Stimulated activated CD8-positive, alpha-beta memory T cell treated with anti-CD3 and anti-CD28 coated beads, Interleukin-7, amount 100 ng/mL, for 24 hours (primary cell): ENCODE measurements around the gene GLCCI1.

Experiments used
- DNase-seq: peaks from one replicate; pipeline ENCODE4 v3.0.0-alpha.2; 2020; ENCODE audit warnings: low read depth

The GLCCI1 gene

DNA sequence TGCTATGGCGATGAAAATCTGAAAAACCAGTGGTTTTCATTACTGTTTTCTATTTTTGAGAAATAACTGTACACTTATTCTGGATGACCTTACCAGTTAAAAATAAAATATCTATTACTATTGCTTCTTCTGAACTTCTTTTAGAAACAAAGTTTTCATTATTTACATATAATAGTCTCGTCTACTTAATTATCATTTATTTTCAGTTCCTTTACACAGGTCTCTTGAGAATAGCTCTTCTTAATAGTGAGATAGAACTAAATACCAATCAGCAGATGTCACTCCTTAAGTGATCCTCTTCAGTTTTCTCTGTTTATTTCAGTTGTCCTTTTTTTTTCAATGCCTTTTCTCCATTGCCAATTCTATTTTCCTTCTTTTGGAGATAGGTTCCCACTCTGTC lies 4.3 kb upstream of the GLCCI1 start:
- no peak for DNase-seq

DNA sequence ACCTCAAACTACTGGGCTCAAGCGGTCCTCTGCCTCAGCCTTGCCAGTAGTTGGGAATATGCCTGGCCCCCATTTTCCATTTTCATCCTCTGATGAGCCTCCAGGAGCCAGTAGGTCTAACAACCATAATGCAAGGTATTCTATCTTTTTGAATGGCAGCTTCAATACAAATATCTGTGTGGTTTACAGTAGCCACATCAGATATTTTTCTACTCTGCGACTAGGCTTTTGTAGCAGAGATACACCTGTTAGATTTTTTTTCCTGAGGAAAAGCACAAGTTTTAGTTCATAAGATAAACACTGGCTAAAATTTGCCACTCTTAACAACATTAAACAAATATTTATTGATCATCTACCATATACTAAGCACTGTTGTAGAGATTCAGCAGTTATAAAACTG lies 3.9 kb upstream of the GLCCI1 start:
- no peak for DNase-seq

DNA sequence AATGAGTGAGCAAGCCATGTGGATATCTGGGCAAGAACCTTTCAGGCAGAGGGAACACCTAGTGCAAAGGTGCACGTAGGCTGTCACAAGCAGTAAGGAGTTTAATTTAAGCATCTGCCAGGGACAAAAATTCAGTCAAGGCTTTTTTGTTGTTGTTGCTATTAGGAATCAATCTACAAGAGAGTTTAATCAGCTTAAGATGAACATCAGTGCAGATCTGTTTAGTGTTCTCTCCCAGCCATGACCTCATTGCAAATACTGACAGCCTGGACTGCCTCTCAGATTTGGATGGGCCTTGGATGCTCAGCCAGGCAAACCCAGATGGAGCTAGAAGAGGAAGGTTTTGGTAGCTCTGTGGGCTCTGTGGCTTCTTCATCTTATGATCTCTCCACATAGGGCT lies 3.3 kb upstream of the GLCCI1 start:
- no peak for DNase-seq

- DNase-seq, result no peak
Measured at GRCh38 chr7:7966141-7966734, 2.4 kb upstream of the GLCCI1 start.

- DNase-seq, result no peak
Measured at GRCh38 chr7:7967886-7968543, 581 bp upstream of the GLCCI1 start.

GRCh38 chr7:7969306-7970236 lies 975 bp downstream of the GLCCI1 start:
- peak; percentile 13 for DNase-seq

DNA sequence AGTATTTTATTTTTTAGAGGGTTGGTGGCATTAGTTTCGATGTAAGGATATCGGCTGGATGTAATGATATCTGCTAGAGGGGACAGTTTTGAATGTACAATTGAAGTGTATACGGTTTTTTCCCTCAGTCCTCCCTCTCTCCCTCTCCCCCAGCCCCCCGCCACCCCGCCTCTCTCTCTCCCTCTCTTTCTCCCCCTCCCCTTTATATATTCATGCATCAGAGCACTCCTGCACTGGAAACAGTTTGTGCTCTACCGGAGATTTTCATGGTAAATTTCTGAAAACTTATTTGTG lies 1.6 kb downstream of the GLCCI1 start:
- no peak for DNase-seq

DNA sequence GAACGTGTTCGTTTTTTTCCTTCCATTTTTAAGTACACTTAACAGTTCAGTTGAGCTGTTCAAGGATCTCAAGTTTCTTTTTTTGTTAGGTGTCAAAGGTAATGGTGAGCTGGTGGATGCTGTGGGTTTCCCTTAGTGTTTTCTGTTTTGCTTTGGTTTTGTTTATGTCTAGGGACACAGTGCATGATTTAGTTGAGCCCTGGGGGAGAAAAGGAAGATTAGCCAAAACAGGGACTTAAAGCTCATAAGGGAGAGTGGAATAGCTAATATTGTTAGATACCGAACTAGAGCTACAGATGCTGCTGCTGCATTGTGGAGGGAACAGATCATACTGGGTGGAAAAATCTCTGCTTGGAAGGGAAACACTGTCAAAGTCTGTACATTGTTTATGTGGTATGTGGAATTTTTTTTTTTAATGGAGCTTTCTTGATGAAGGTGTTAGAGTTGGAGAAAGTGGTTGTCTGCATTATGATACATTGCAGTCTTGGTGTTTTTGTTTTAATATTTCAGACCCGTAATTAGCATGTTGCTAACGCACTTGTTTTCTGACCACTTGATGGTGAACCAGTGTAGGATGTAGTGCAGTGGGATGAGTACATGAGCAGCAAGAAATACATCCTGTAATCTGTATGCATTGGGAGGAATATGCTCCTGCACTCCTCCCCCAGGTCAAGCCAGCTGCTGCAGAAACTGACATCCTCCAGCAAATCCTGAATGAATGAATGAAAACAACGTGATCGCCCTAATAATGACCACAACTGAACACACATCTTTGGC lies 2.1 kb downstream of the GLCCI1 start:
- no peak for DNase-seq

DNA sequence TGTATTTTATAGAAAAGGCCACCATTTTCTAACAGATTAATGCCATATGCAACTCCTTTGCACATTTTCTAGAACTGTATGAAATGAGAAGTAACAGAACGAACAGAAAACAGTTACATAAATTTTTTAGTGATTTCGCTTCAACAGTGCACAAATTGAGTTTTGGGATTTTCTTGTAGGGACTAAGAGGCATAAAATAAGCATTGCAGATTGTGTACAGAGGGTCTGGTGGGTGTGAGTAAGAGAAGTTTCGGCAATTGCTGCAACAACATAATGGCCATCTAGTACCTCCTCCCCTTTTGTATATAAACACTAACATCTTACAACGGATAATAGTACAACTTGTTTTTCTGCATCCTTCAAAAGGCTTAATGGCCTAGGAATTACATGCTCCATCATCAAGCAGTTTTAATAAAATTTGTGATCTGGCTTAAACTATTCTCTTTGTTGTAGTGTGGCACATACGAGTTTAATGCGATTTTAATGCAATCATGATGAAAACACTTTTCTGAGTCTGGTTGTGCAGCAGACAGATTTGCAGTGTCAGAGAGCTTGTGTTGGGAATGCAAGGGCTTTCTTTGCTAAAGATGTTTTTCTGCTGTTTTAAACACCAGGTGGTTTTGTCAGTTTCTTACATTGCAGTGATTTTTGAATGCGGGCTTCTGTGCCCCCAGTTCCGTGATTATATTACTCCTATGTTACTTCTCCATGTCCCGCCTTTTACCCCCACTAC lies 2.9 kb downstream of the GLCCI1 start:
- DNase-seq, result no peak

DNA sequence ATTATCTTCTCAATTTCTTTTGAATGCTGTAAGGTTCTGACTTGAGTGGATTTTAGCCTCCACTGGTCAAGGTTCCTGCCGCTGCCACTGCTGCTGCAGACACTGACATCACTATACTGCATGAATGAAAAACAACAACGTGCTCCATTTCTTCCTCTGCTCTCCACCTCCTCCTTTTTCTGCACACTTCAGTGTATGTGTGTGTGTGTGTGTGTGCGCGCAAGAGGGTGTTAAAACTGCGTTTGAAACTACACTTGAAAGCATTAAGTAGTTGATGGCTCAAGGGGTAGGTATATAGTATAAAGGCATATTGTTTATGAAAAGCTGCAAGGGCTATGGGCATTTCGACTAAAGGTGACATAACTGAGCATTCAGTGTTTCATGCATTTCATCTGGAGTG lies 3.5 kb downstream of the GLCCI1 start:
- no peak for DNase-seq

GRCh38 chr7:7972922-7973594 lies 4.5 kb downstream of the GLCCI1 start:
- DNase-seq, result no peak

- DNase-seq, result no peak
Measured at GRCh38 chr7:7976677-7977076, 8.1 kb downstream of the GLCCI1 start.

DNA sequence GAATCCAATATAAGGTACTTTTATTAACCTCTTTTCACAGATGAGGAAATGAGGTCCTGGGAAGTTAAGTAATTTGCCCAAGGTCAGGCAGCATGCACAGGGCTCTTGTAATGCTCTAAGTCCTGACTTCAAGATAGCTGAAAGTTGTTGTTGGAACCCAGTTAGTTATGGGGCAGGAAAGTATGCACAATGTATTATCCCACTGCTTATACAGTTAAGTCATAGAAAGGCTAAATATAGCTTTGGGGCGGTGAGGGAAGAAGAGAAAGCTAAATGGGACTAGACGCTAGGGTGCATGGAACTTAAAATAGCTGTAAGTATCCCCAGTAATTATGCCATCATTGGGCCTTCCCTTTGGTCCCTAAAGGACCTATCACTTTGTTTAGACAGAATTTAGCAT lies 9.2 kb downstream of the GLCCI1 start:
- DNase-seq, result no peak

GRCh38 chr7:7978860-7979259 lies 10.3 kb downstream of the GLCCI1 start:
- no peak for DNase-seq

- DNase-seq, result no peak
Measured at GRCh38 chr7:7979558-7979957, 11.0 kb downstream of the GLCCI1 start.

DNA sequence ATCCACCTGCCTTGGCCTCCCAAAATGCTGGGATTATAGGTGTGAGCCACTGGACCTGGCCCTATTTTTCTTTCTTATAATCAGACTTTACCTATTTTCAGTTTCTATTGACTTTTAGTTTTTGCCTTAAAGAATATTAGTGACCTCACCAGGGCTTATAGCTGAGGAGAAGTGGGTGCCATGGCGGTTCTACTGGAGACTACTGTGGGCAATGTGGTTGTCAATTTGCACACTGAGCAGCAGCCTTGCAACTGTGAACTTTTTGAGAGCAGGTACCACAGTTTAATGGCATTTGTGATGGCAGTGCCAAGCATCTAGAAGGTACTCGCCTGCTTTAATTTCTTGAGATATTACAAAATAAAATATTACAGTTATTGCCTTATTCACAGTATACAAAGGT lies 11.5 kb downstream of the GLCCI1 start:
- DNase-seq, result no peak

DNA sequence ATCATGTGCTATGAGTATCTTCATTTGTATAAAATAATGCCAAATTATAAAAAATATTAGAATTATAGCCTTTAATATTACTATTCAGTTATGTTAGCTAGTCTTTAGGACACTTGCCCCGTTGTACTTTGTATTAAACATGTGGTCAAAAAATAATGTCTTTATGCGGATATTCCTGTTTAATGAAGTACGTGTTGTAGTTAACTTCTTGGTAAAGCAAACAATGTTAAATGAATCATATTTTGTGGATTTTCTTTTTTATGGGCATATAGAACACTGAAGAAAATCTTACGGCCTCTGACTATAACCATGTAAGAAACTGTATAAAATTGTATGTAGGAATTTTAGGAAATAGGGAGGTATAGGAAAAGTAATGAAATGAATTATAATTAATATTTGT lies 14.3 kb downstream of the GLCCI1 start:
- DNase-seq, result no peak

DNA sequence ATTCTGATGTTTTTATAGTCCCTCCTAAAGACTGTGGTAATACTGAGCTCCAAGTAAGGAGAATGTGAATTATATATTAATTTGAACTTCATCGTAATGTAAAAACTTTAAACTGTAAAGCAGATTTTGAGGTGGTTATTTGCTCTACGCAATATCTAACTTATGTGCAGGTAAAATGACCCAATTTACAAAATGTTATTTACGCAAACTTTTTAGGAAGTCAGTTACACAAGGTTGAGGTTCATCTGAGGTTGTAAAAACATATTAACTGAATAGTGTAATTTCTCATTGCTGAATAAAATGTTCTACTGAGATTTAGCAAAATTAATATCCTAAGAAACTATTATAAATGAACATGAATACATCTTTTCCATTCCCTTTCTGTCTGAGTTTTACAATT lies 15.8 kb downstream of the GLCCI1 start:
- no peak for DNase-seq

- DNase-seq, result no peak
Measured at GRCh38 chr7:7988706-7989105, 20.1 kb downstream of the GLCCI1 start.

DNA sequence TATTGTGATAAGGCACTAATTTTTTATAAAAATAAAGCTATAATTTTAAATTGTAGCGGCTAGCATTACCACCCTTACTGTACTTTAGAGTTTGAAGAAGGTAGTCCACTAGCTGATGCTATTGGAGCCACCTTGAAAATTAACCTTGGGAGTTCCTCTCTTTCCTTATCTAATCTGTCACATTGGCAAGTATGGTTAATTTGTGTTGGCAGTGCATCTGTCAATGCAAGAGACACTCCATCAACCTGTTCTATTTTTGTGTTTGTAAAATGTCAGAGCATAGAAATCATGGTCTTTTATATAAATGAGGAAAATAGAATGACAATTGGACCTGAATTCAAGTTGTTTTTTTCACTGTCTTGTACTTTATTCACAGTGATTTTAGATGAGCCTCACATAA lies 20.5 kb downstream of the GLCCI1 start:
- DNase-seq, result no peak
